H54 (cell line): ENCODE results near the gene ZSCAN31.
A peak's percentile ranks its signal among the peaks of the same experiment; 100 is the strongest.
"Not testable (repeated sequence)": the region's sequence is repeated elsewhere in the genome, so short reads cannot be mapped to it uniquely, and the experiment has no call there.

ENCODE experiments used
- DNase-seq: peaks from one replicate; pipeline ENCODE4 v3.0.0; 2011; ENCODE audit warnings: low spot score, mixed read lengths; ENCODE audit not compliant: insufficient read length
- FAIRE-seq: peaks from 3 replicates; lab custom pipeline; 2011; peaks lifted over from hg19 to GRCh38; lab: Jason Lieb, UNC
- POLR2A ChIP-seq: IDR thresholded peaks from 2 replicates; pipeline ENCODE4 v1.6.1; 2011; ENCODE audit warnings: low read depth, mild to moderate bottlenecking, low read length

ZSCAN31 gene

DNA sequence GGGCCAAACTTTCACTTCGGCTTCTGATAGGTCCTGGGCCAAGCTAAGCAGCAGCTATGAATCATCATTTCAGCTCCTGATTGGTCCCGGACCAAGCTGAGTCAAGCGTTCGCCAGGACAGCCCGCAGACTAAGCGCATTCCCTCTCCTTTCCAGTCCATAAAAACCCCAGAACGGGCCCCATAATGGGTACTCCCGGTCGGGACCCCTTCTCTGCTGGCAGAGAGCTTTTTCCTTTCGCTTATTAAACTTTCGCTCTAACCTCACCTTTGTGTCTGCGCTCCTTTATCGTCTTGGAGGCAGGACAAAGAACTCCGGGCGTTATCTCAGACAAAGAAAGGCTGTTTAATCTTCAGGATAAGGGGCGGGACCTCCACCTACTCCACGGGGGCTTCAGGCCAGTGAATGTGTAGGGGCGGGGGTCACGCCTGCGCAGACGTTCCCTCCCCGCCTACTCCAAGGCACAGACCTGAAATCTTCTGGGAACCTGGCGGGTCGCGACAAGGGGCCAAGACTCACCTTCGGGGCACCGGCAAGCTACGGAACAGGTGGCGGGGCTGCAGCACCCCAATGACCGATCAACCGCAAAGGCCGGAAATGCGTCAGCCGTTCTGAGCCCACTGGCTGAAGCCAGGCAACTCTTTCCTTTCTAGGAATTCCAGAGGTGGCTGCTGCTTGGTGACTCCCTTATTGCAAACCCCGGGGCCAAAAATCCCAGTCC lies at the start of gene ZSCAN31:
ZSCAN31 (minus strand) TSS at position 585 of the 720 bp plus-strand sequence. CDS start 6,465 bp downstream, outside the sequence.
- peak; percentile 28 for TF ChIP-seq POLR2A
- peak; percentile 99 for FAIRE-seq
- DNase-seq, result peak; percentile 71

GRCh38 chr6:28384143-28384533 lies 48.2 kb upstream of the ZSCAN31 start:
- FAIRE-seq (no peak), DNase-seq (no peak)
- TF ChIP-seq POLR2A, result no peak

DNA sequence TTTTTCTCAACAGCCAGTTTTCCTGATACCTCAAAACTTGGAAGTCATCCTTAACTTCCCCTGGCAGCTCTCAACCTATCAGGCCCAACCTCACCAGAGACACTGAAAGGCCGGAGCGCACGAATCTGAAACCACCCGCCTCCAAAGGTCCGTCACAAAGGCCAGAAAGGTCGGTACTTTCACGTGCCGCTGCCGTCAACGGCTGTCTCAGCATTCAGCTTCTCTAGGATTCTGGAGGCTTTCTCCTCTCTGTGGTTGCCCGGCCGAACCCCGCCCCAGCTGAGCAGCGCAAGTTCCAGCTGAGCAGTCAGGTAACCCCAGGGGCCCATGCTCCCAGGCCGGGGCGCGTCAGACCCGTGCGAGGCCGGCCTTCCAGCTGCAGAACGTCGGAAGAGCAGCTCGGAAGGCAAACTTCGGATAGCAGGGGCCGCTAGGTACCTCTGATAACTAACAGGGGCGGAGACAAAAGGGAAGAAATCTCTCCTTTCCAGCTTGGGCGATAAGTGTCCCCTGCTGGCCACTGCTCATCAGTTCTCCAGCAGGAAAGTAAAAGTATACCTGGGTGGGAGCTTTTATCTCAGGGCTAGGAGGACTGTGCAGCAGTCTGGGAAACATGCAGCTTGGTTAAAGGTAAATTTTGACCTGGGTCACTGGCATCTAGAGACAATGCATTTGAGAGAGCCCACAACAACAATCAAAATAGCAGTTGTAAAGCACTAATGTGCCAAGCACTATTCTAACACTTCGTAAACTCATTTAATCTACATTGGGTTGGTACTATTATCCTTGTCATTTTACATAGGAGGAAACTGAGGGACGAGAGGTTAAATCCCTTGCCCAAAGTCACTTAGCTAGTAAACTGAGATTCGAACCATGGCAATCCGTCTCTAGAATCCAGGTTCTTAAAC lies 47.5 kb upstream of the ZSCAN31 start:
- peak; percentile 98 for FAIRE-seq
- peak; percentile 37; the same call in 1 of the 2 replicates for TF ChIP-seq POLR2A
- DNase-seq, result peak; percentile 71

DNA sequence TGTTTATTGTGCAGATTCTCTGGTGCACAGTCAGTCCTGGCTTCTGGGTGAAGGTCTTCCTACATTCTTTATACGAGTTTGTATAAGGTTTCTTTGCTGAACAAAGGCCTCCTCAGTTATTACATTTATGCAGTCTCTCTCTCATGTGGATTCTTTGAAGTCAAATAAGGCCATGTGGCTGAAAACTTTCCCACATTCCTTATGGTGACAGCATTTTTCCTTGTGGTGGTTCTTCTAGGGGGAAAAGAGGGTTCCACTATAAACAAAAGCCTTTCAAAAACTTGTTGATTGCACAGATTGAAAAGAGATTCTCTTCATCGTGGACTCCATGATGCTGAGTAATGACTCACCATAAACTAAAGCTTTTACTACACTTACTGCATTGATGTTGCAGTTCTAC lies 44.4 kb upstream of the ZSCAN31 start:
- FAIRE-seq (no peak), DNase-seq (no peak)
- TF ChIP-seq POLR2A, result no peak

GRCh38 chr6:28378644-28379043 lies 42.7 kb upstream of the ZSCAN31 start:
- no peak for FAIRE-seq

GRCh38 chr6:28377879-28378278 lies 41.9 kb upstream of the ZSCAN31 start:
- no peak for FAIRE-seq
- no peak for DNase-seq
- TF ChIP-seq POLR2A, result no peak

More at GRCh38 chr6:28378644-28379043, 42.7 kb upstream of the ZSCAN31 start:
- no peak for DNase-seq
- no peak for TF ChIP-seq POLR2A

GRCh38 chr6:28373925-28374324 lies 38.0 kb upstream of the ZSCAN31 start:
- no peak for TF ChIP-seq POLR2A
- DNase-seq (no peak), FAIRE-seq (no peak)

GRCh38 chr6:28371706-28372451 lies 35.9 kb upstream of the ZSCAN31 start:
- no peak for FAIRE-seq
- no peak for TF ChIP-seq POLR2A
- no peak for DNase-seq

- FAIRE-seq, result no peak
- DNase-seq, result no peak
- no peak for TF ChIP-seq POLR2A
Measured at GRCh38 chr6:28371280-28371679, 35.3 kb upstream of the ZSCAN31 start.

DNA sequence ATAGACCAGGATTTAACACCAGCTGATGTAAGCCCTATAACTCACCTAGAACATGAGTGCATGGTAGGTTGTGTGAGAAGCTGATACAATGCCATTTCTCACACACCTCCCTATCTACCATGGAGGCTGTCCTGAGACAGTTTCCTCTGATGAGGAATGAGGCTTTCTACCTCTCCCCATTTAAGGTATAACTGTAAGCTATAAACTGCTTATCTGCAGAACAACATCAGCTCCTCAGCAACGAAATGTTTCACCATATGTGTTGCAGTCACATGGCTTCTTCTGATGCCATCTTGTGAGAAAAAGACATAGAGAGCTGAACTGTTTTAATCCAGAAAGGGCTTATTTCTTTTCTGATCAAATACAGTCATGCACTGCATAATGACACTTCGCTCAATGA lies 34.5 kb upstream of the ZSCAN31 start:
- DNase-seq (no peak), FAIRE-seq (no peak)
- no peak for TF ChIP-seq POLR2A

GRCh38 chr6:28369463-28369862 lies 33.5 kb upstream of the ZSCAN31 start:
- no peak for TF ChIP-seq POLR2A
- FAIRE-seq, result no peak
- no peak for DNase-seq

DNA sequence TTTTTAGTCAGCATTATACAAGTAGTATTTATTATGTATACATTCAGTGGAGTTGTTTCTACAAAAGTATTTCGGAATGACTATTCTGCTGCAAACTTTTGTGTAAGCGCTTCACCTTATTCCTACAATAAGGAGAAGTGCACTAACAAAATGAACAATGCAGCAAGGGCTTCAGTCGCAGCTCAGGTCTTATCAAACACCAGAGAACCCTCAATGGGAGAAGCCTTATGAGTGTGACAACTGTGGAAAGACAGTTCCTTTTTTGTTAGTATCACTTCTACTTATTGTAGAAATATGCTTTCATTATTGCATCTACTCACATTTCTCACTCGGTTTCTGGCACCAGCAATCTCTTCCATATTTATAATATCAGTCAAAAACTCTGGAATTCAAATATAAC lies 32.6 kb upstream of the ZSCAN31 start:
- DNase-seq, result no peak
- FAIRE-seq, result no peak
- no peak for TF ChIP-seq POLR2A

- not testable (repeated sequence) for FAIRE-seq, DNase-seq
Measured at GRCh38 chr6:28365590-28365989, 29.6 kb upstream of the ZSCAN31 start.

GRCh38 chr6:28360961-28361360 lies 25.0 kb upstream of the ZSCAN31 start:
- no peak for FAIRE-seq
- no peak for DNase-seq
- no peak for TF ChIP-seq POLR2A

GRCh38 chr6:28359562-28359961 lies 23.6 kb upstream of the ZSCAN31 start:
- FAIRE-seq, DNase-seq: not testable (repeated sequence)
